NCI-H2029 treated with DMSO at 0.1 percent for 48 hours (cell line): Measurements from ENCODE around the gene ST7.
A peak's percentile ranks its signal among the peaks of the same experiment; 100 is the strongest.

ENCODE experiments used
- DNase-seq: peaks from one replicate; lab custom pipeline; 2025; lab: John Stamatoyannopoulos, UW

ST7 gene

GRCh38 chr7:117157241-117158209, 204.2 kb downstream of the ST7 start:
- DNase-seq = peak; percentile 88

GRCh38 chr7:117158941-117159697, 205.8 kb downstream of the ST7 start:
- no peak for DNase-seq

GRCh38 chr7:117163101-117163500, 209.8 kb downstream of the ST7 start:
- DNase-seq = no peak

- no peak for DNase-seq
These were observed 211.3 kb downstream of the ST7 start for GRCh38 chr7:117164620-117165019.

- no peak for DNase-seq
These were observed 212.4 kb downstream of the ST7 start for GRCh38 chr7:117165656-117166055.

- peak; percentile 33 for DNase-seq
These were observed 216.6 kb downstream of the ST7 start for GRCh38 chr7:117169907-117170306.

GRCh38 chr7:117171106-117171505, 217.8 kb downstream of the ST7 start:
- no peak for DNase-seq

- DNase-seq = no peak
These were observed 219.0 kb downstream of the ST7 start for GRCh38 chr7:117172283-117172682.

- no peak for DNase-seq
These were observed 219.9 kb downstream of the ST7 start for GRCh38 chr7:117173035-117173770.

GRCh38 chr7:117176206-117176605, 222.9 kb downstream of the ST7 start:
- DNase-seq = no peak

GRCh38 chr7:117178600-117178999, 225.3 kb downstream of the ST7 start:
- no peak for DNase-seq

GRCh38 chr7:117179701-117180100, 226.4 kb downstream of the ST7 start:
- no peak for DNase-seq

- no peak for DNase-seq
These were observed 230.4 kb downstream of the ST7 start for GRCh38 chr7:117183729-117184128.

GRCh38 chr7:117184367-117184766, 231.1 kb downstream of the ST7 start:
- DNase-seq = no peak

GRCh38 chr7:117185124-117185523, 231.8 kb downstream of the ST7 start:
- no peak for DNase-seq

GRCh38 chr7:117186218-117187010, 233.1 kb downstream of the ST7 start:
- no peak for DNase-seq

GRCh38 chr7:117188376-117188775, 235.1 kb downstream of the ST7 start:
- no peak for DNase-seq

GRCh38 chr7:117188949-117189592, 235.8 kb downstream of the ST7 start:
- no peak for DNase-seq

GRCh38 chr7:117190104-117190503, 236.8 kb downstream of the ST7 start:
- DNase-seq = no peak

- no peak for DNase-seq
These were observed 237.6 kb downstream of the ST7 start for GRCh38 chr7:117190746-117191435.
